Epithelial cell of proximal tubule (primary cell): ENCODE data around the gene PTPRD. TPM values are rescaled to one million over a fixed set of nuclear protein-coding genes. Genes with fewer than 3 reads are reported as not detected.

Source experiments
- DNase-seq: peaks from one replicate; pipeline ENCODE4 v3.0.0-alpha.2; 2011; ENCODE audit warnings: low read depth
- H3K4me3 ChIP-seq: 2 replicates; pipeline ENCODE4 v1.5.1; 2011; ENCODE audit warnings: low read depth, mild to moderate bottlenecking, low read length
- CTCF ChIP-seq: conservative IDR thresholded peaks from 2 replicates; pipeline ENCODE4 v1.5.1; 2012; ENCODE audit warnings: low read depth, mild to moderate bottlenecking, low read length
- total RNA-seq: library from RNA; depleted of rRNA; stranded (reverse); fragments of >200 nt; gene quantifications from 2 replicates; pipeline ENCODE4 v1.2.3, GENCODE V29; 2015

PTPRD gene
- total RNA-seq, 1 donor from 2014 or later: 3.2 TPM

DNA sequence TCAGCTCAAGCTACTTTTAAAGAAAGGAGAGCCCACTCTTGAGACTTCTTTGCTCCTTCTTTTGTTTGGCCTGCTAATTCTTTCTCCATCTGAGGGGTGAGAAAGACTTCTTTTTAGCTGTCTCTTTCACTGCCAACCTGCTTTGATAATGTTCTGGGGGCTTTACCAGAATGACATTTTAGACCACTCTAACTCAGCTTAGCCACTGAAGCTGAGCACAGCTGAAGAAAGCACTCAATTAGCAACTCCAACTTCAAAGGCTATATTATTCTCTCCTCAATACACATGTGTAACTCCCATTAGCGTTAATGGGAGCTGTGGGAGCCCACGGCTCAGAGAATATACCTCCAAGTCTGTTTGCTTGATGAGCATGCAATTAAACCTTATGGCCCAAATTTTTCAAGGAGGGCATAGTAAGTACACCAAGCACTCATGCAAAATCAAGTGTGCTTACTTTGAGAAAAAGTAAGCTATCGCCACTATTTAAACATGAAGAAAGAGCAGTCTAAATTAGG is 1997.8 kb downstream of the PTPRD start:
- no peak for TF ChIP-seq CTCF
- DNase-seq: no peak
- no peak overlapping the region for H3K4me3 ChIP-seq

DNA sequence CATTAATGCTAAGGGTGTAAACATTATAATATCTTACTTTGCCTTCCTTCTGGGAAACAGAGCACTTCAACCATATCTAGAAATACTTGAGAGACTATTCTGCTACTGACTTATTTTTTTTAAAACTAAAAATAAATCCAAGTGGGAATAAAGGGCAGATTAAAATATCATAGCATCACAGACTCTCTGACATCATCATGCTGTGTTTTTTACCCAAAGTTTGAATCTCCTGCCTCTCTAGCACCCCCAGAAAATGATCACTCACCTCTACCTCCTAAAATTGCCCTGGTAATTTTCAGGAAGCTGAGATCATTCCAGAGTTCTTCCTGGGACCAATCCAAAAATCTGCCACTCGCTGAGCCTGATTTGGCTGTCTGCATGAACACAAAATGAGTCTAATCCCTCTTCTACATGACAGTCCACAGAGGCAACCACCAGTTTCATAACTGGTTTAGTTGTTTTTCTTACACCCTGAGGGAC is 1999.4 kb downstream of the PTPRD start:
- TF ChIP-seq CTCF: no peak
- no peak for DNase-seq

DNA sequence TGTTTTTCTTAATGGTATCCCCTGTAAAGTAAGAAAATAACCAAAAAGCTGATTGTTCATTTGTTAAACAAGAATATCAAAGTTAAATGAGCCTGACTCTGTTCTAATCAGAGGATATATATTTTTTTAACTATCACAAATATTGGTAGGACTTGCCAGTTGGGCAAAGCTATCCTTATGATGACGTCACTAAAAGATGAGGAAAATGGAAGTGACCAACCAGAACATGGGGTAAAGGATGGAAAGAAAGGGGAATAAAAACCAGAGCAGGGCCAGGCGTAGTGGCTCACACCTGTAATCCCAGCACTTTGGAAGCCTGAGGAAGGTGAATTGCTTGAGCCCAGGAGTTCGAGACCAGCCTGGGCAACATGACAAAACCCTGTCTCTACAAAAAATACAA is 2001.6 kb downstream of the PTPRD start:
- no peak overlapping the region for H3K4me3 ChIP-seq
- no peak for TF ChIP-seq CTCF
- no peak for DNase-seq

More for the DNA sequence above, 1999.4 kb downstream of the PTPRD start:
- no peak overlapping the region for H3K4me3 ChIP-seq

- no peak overlapping the region for H3K4me3 ChIP-seq
- no peak for TF ChIP-seq CTCF
- DNase-seq: no peak
Measured at GRCh38 chr9:8610256-8610655, 2002.5 kb downstream of the PTPRD start.

- H3K4me3 ChIP-seq: no peak overlapping the region
- no peak for DNase-seq
- TF ChIP-seq CTCF: no peak
Measured at GRCh38 chr9:8605096-8605495, 2007.7 kb downstream of the PTPRD start.

GRCh38 chr9:8604201-8604600 is 2008.6 kb downstream of the PTPRD start:
- DNase-seq: peak; percentile 80

More at GRCh38 chr9:8604201-8604600, 2008.6 kb downstream of the PTPRD start:
- no peak for TF ChIP-seq CTCF
- no peak overlapping the region for H3K4me3 ChIP-seq
